ENCODE measurements around the gene ATG9A.

The ATG9A gene

GRCh38 chr2:219216535-219216915, 12.9 kb downstream of the ATG9A start:
- H3K4me3 ChIP-seq (ENCODE audit: low read depth, low read length): no peak overlapping the region
- TF ChIP-seq MYC (IDR thresholded peaks at IDR 0.05; ENCODE audit: low read depth, low read length) (no peak), CTCF (IDR thresholded peaks at IDR 0.05; ENCODE audit: low read depth, low read length) (no peak), MAX (IDR thresholded peaks at IDR 0.05; ENCODE audit: low read depth, low read length) (no peak), POLR2A (IDR thresholded peaks at IDR 0.05; ENCODE audit: extremely low read depth, insufficient read length) (no peak)
- no peak for DNase-seq (ENCODE audit: low read depth)

- DNase-seq (ENCODE audit: low read depth): no peak
- TF ChIP-seq MAX (IDR thresholded peaks at IDR 0.05; ENCODE audit: low read depth, low read length): no peak
- TF ChIP-seq CTCF (IDR thresholded peaks at IDR 0.05; ENCODE audit: low read depth, low read length): no peak
- TF ChIP-seq POLR2A (IDR thresholded peaks at IDR 0.05; ENCODE audit: extremely low read depth, insufficient read length): no peak
- no peak overlapping the region for H3K4me3 ChIP-seq (ENCODE audit: low read depth, low read length)
These were observed 13.4 kb downstream of the ATG9A start for GRCh38 chr2:219215871-219216534.

GRCh38 chr2:219214786-219215185, 14.7 kb downstream of the ATG9A start:
- H3K4me3 ChIP-seq (ENCODE audit: low read depth, low read length): no peak overlapping the region
- TF ChIP-seq MAX (IDR thresholded peaks at IDR 0.05; ENCODE audit: low read depth, low read length) (no peak), CTCF (IDR thresholded peaks at IDR 0.05; ENCODE audit: low read depth, low read length) (no peak), POLR2A (IDR thresholded peaks at IDR 0.05; ENCODE audit: extremely low read depth, insufficient read length) (no peak), MYC (IDR thresholded peaks at IDR 0.05; ENCODE audit: low read depth, low read length) (no peak)
- no peak for DNase-seq (ENCODE audit: low read depth)

- no peak overlapping the region for H3K4me3 ChIP-seq (ENCODE audit: low read depth, low read length)
- DNase-seq (ENCODE audit: low read depth): no peak
- TF ChIP-seq MYC (IDR thresholded peaks at IDR 0.05; ENCODE audit: low read depth, low read length) (no peak), CTCF (IDR thresholded peaks at IDR 0.05; ENCODE audit: low read depth, low read length) (no peak), MAX (IDR thresholded peaks at IDR 0.05; ENCODE audit: low read depth, low read length) (no peak), POLR2A (IDR thresholded peaks at IDR 0.05; ENCODE audit: extremely low read depth, insufficient read length) (no peak)
These were observed 15.3 kb downstream of the ATG9A start for GRCh38 chr2:219214141-219214540.

GRCh38 chr2:219213486-219214071, 15.9 kb downstream of the ATG9A start:
- H3K4me3 ChIP-seq (ENCODE audit: low read depth, low read length): no peak overlapping the region
- TF ChIP-seq CTCF (IDR thresholded peaks at IDR 0.05; ENCODE audit: low read depth, low read length) (no peak), POLR2A (IDR thresholded peaks at IDR 0.05; ENCODE audit: extremely low read depth, insufficient read length) (no peak), MAX (IDR thresholded peaks at IDR 0.05; ENCODE audit: low read depth, low read length) (no peak), MYC (IDR thresholded peaks at IDR 0.05; ENCODE audit: low read depth, low read length) (no peak)
- no peak for DNase-seq (ENCODE audit: low read depth)
